ENCODE measurements around the gene DCHS1. TPM values are rescaled to one million over a fixed set of nuclear protein-coding genes. Genes with fewer than 3 reads are reported as not detected.

DCHS1 gene
- total RNA-seq, 1 donor from 2014 or later: 156 TPM

DNA sequence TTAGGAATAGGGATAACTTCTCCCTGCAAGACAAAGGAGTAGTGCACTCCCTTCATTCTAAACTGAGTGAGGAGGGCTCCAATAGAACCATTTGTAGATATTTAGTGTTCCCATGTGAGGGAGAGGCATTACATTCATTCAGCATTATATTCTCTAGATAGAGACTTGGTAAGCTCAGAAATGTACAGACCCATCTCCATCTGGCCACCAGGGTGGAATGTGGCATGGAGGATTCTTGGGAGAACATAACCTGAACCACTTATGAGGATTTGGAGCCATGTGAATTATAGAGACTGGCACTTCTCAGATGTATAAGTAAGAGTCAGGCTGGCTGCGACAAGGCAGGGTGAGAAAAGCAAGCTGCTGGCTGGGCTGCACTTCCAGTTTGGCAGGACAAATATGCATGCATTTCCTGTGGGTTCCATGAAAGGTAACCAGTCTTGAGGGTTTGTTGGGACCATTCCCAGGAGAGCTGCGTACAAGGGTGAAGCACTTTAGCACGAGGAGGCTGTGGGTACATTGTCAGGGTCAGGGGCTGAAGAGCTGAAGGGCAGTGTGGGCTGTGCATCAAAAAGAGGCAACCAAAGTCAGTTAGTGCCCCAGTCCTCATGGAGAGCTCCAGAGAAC, 61.4 kb downstream of the DCHS1 start:
- peaks cover 4% of the 10 kb centered on the region for H3K27me3 Mint-ChIP-seq (ENCODE audit: unreplicated experiment)
- DNase-seq (ENCODE audit: low spot score): no peak
- no peak overlapping the region for H3K4me3 Mint-ChIP-seq (ENCODE audit: unreplicated experiment)
- peaks cover 27% of the 10 kb centered on the region for H3K36me3 Mint-ChIP-seq (ENCODE audit: low read depth, unreplicated experiment)
- H3K27ac Mint-ChIP-seq (ENCODE audit: unreplicated experiment): peak overlapping the region; percentile 36
- H3K4me1 Mint-ChIP-seq (ENCODE audit: unreplicated experiment): peaks cover 7% of the 10 kb centered on the region
- TF ChIP-seq, protein P1, sequence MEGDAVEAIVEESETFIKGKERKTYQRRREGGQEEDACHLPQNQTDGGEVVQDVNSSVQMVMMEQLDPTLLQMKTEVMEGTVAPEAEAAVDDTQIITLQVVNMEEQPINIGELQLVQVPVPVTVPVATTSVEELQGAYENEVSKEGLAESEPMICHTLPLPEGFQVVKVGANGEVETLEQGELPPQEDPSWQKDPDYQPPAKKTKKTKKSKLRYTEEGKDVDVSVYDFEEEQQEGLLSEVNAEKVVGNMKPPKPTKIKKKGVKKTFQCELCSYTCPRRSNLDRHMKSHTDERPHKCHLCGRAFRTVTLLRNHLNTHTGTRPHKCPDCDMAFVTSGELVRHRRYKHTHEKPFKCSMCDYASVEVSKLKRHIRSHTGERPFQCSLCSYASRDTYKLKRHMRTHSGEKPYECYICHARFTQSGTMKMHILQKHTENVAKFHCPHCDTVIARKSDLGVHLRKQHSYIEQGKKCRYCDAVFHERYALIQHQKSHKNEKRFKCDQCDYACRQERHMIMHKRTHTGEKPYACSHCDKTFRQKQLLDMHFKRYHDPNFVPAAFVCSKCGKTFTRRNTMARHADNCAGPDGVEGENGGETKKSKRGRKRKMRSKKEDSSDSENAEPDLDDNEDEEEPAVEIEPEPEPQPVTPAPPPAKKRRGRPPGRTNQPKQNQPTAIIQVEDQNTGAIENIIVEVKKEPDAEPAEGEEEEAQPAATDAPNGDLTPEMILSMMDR (IDR thresholded peaks at IDR 0.05; ENCODE audit: unreplicated experiment): no peak
- no peaks in the 10 kb centered on the region for H3K9me3 Mint-ChIP-seq (ENCODE audit: unreplicated experiment)

DNA sequence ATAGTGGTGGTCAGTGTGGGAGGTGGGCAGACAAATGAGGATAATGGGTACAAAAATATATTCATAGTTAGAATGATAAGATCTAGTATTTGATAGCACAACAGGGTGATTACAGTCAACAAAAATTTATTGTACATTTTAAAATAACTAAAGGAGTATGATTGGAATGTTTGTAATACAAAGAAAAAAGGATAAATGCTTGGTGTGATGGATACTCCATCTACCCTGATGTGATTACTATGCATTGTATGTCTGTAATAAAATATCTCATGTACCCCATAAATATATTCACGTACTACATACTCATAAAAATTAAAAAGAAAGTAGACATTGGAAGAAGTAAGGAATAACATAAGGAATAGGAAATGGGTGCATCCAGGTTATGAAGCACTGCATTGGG, 67.6 kb downstream of the DCHS1 start:
- TF ChIP-seq, protein P1 (IDR thresholded peaks at IDR 0.05; ENCODE audit: unreplicated experiment): no peak
- Mint-ChIP-seq H3K27ac (ENCODE audit: unreplicated experiment) (no peak overlapping the region), H3K9me3 (ENCODE audit: unreplicated experiment) (no peaks in the 10 kb centered on the region), H3K36me3 (ENCODE audit: low read depth, unreplicated experiment) (peaks cover 18% of the 10 kb centered on the region), H3K4me3 (ENCODE audit: unreplicated experiment) (no peak overlapping the region), H3K4me1 (ENCODE audit: unreplicated experiment) (no peaks in the 10 kb centered on the region), H3K27me3 (ENCODE audit: unreplicated experiment) (no peaks in the 10 kb centered on the region)
- DNase-seq (ENCODE audit: low spot score): no peak

DNA sequence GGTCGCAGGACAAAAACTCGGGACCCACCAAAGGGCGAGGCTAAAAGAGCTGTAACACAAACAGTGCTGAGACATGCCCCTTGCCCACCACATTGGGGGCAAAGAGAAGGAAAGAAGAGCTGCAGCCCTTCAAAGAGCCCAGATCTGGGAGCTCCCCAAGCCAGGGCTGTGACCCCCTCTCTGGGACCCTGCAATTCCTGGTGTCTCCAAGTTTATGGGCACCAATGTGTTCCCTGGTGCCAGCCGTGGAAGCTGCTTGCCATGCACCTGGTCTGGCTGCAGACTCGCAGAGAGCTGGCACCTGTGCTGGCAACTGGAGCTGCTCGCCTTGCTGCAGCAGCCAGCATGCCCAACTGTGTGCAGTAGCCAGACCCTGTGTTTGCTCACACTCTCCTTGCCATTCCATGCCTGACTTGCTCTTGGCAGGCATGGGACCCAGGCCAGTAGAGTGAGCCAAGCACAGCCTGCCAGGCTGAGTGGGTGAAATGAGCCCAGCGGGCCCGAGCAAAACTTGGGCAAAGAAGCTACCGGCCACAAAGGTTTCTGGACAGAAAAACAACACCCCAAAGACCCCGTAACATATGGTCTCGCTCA, 68.2 kb downstream of the DCHS1 start:
- Mint-ChIP-seq H3K27me3 (ENCODE audit: unreplicated experiment) (no peaks in the 10 kb centered on the region), H3K4me3 (ENCODE audit: unreplicated experiment) (no peak overlapping the region), H3K36me3 (ENCODE audit: low read depth, unreplicated experiment) (peaks cover 18% of the 10 kb centered on the region), H3K9me3 (ENCODE audit: unreplicated experiment) (no peaks in the 10 kb centered on the region), H3K27ac (ENCODE audit: unreplicated experiment) (no peak overlapping the region), H3K4me1 (ENCODE audit: unreplicated experiment) (no peaks in the 10 kb centered on the region)
- TF ChIP-seq, protein P1 (IDR thresholded peaks at IDR 0.05; ENCODE audit: unreplicated experiment): no peak
- no peak for DNase-seq (ENCODE audit: low spot score)

DNA sequence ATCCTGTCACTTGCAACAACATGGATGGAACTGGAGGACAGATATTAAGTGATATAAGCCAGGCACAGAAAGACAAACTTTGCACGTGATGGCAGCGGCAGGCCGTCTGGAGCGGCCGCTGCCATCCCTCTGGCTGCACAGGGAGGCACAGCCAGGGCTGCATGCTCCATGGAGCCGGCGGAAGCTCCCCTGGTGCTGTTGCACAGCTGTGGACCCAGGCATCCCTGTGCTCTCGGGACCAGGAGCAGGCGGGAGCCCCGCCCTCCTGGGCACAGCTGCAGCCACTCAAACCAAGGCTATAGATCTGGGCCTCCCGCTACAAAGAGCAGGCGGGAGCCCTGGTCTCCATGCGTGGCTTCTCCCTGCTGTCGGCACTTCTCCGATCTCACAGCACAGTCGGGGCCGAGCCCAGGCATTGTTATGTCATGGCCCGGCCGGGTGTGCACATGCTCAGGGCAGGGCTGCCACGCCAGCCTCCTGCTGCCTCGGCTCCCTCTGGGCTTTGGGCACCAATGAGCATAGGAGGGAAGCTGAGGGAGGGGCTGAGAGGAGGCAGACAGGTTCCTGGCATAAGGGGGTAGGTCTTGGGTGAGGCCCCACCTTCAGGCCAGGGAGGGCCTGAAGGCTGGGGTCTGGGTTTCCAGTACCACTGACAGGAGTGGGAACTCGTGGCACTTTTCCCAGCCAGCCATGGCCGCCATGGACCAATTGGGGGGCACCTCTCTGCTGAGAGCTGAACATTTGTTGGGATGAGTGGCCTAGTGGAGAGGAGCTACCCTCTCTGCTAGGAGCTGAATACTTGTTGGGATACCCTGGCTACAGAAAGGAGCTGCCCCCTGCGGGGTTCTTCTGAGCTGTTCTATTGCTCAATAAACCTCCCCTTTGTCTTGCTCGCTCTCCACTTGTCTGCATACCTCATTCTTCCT, 68.9 kb downstream of the DCHS1 start:
- no peak overlapping the region for H3K27ac Mint-ChIP-seq (ENCODE audit: unreplicated experiment)
- H3K4me1 Mint-ChIP-seq (ENCODE audit: unreplicated experiment): no peaks in the 10 kb centered on the region
- DNase-seq (ENCODE audit: low spot score): no peak

More for the DNA sequence above, 68.9 kb downstream of the DCHS1 start:
- Mint-ChIP-seq H3K4me3 (ENCODE audit: unreplicated experiment) (no peak overlapping the region), H3K36me3 (ENCODE audit: low read depth, unreplicated experiment) (peaks cover 19% of the 10 kb centered on the region), H3K9me3 (ENCODE audit: unreplicated experiment) (no peaks in the 10 kb centered on the region), H3K27me3 (ENCODE audit: unreplicated experiment) (no peaks in the 10 kb centered on the region)
- TF ChIP-seq, protein P1 (IDR thresholded peaks at IDR 0.05; ENCODE audit: unreplicated experiment): no peak

Data from endothelial cell (in vitro differentiated cells).